ENCODE measurements around the gene RNF40.
"Not testable (repeated sequence)": the region's sequence is repeated elsewhere in the genome, so short reads cannot be mapped to it uniquely, and the experiment has no call there.

GRCh38 chr16:30809675-30810074, 47.6 kb downstream of the RNF40 start:
- TF ChIP-seq CTCF (IDR thresholded peaks at IDR 0.05 in 8 of 11, conservative IDR thresholded peaks at IDR 0.05 in 3 of 11); POLR2A (IDR thresholded peaks at IDR 0.05): not testable (repeated sequence)
